Stimulated activated naive CD8-positive, alpha-beta T cell treated with anti-CD3 and anti-CD28 coated beads, Interleukin-15, Interleukin-2, amounts not matched to agents 100 ng/mL and 50 ng/mL, for 24 hours (primary cell): ENCODE results near the gene SQSTM1.
"Not testable (repeated sequence)": the region's sequence is repeated elsewhere in the genome, so short reads cannot be mapped to it uniquely, and the experiment has no call there.

Source experiments
- H3K27ac Mint-ChIP-seq: one replicate; pipeline ENCODE4 v1.8.0; 2021; ENCODE audit warnings: mild to moderate bottlenecking, mixed read lengths
- H3K27me3 Mint-ChIP-seq: one replicate; pipeline ENCODE4 v1.8.0; 2021; ENCODE audit warnings: mixed read lengths
- H3K36me3 Mint-ChIP-seq: one replicate; pipeline ENCODE4 v1.8.0; 2021; ENCODE audit warnings: low read depth, mixed read lengths
- H3K4me1 Mint-ChIP-seq: one replicate; pipeline ENCODE4 v1.8.0; 2021; ENCODE audit warnings: low read depth, mixed read lengths
- H3K4me3 Mint-ChIP-seq: one replicate; pipeline ENCODE4 v1.8.0; 2021; ENCODE audit warnings: mild to moderate bottlenecking, mixed read lengths
- H3K9me3 Mint-ChIP-seq: one replicate; pipeline ENCODE4 v1.8.0; 2021; ENCODE audit warnings: mixed read lengths

The SQSTM1 gene

GRCh38 chr5:179823937-179824744 is 3.4 kb downstream of the SQSTM1 start:
- Mint-ChIP-seq H3K36me3 (peaks cover 49% of the 10 kb centered on the region), H3K27me3 (no peaks in the 10 kb centered on the region), H3K4me3 (no peak overlapping the region), H3K4me1 (peaks cover 60% of the 10 kb centered on the region), H3K9me3 (no peaks in the 10 kb centered on the region), H3K27ac (no peak overlapping the region)

- H3K9me3 Mint-ChIP-seq = no peaks in the 10 kb centered on the region
- H3K4me3 Mint-ChIP-seq = no peak overlapping the region
- peaks cover 55% of the 10 kb centered on the region for H3K36me3 Mint-ChIP-seq
- H3K27me3 Mint-ChIP-seq = no peaks in the 10 kb centered on the region
- H3K27ac Mint-ChIP-seq = no peak overlapping the region
- H3K4me1 Mint-ChIP-seq = peaks cover 55% of the 10 kb centered on the region
Measured at GRCh38 chr5:179824745-179825112, 4.0 kb downstream of the SQSTM1 start.

DNA sequence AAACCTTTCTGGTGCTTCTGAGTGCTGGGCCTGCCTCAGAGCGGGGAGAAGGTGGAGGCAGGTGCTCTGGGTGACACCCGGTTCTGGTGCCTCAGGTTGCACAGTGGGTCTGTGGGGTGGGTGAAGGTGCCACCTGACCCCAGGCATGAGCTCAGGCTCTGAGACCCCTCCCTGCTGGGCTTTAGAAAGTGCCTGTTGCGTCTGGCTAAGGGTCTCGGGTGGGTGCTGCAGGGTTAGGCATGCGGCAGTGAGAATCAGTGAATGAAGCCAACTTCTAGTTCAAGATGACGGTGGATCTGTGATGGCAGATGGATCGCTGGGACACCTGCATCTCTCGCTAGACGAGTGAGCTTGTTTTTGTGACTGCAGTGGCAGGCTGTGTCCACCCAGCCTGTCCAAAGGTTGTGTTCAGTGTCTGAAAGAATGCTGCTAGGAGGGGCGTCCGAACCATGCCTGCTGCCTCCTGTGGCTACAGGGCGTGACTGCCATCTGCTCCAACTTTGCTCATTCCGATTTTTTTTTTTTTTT is 5.0 kb downstream of the SQSTM1 start:
- Mint-ChIP-seq H3K9me3 (no peaks in the 10 kb centered on the region), H3K4me1 (peaks cover 48% of the 10 kb centered on the region), H3K4me3 (no peak overlapping the region), H3K27me3 (no peaks in the 10 kb centered on the region), H3K27ac (no peak overlapping the region), H3K36me3 (peaks cover 64% of the 10 kb centered on the region)

- peak overlapping the region; percentile 32 for H3K4me3 Mint-ChIP-seq
- H3K36me3 Mint-ChIP-seq = peaks cover 78% of the 10 kb centered on the region
Measured at GRCh38 chr5:179827680-179828079, 7.0 kb downstream of the SQSTM1 start.

GRCh38 chr5:179828756-179829421 is 8.2 kb downstream of the SQSTM1 start:
- no peaks in the 10 kb centered on the region for H3K9me3 Mint-ChIP-seq
- no peaks in the 10 kb centered on the region for H3K27me3 Mint-ChIP-seq
- H3K27ac Mint-ChIP-seq = peak overlapping the region; percentile 12
- peaks cover 87% of the 10 kb centered on the region for H3K36me3 Mint-ChIP-seq
- no peak overlapping the region for H3K4me3 Mint-ChIP-seq
- H3K4me1 Mint-ChIP-seq = peaks cover 26% of the 10 kb centered on the region

More at GRCh38 chr5:179827680-179828079, 7.0 kb downstream of the SQSTM1 start:
- no peaks in the 10 kb centered on the region for H3K27me3 Mint-ChIP-seq
- peak overlapping the region; percentile 82 for H3K27ac Mint-ChIP-seq
- peaks cover 35% of the 10 kb centered on the region for H3K4me1 Mint-ChIP-seq
- no peaks in the 10 kb centered on the region for H3K9me3 Mint-ChIP-seq

DNA sequence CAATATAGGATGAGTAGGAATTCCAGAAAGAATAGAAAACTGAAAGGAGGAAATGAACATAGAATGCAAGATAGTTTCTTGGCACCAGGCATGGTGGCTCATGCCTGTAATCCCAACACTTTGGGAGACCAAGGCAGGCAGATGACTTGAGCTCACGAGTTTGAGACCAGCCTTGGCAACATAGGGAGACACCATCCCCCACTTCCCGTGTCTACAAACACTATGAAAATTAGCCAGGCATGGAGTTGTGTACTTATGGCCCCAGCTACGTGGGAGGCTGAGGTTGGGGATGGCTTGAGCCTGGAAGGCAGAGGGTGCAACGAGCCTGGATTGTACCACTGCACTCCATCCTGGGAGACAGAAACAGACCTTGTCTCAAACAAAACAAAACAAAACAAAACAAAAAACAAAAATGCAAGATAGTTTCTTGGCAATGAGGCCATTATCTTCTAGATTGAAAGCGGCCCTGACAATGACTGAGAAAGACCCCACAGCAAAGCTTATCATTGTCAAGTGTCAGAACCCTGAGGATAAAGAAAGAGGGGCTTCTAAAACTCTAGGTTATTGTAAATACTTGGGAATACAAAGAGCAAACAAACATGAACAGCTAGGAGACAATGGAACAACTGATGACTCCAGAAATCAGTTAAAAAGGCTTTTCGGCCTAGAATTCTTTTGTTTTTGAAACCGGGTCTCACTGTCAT is 9.2 kb downstream of the SQSTM1 start:
- no peaks in the 10 kb centered on the region for H3K27me3 Mint-ChIP-seq

GRCh38 chr5:179830818-179831468 is 10.2 kb downstream of the SQSTM1 start:
- Mint-ChIP-seq H3K4me3 (no peak overlapping the region), H3K9me3 (no peaks in the 10 kb centered on the region), H3K36me3 (peaks cover 79% of the 10 kb centered on the region), H3K27me3 (no peaks in the 10 kb centered on the region), H3K4me1 (peaks cover 18% of the 10 kb centered on the region), H3K27ac (peak overlapping the region; percentile 55)

More for the DNA sequence above, 9.2 kb downstream of the SQSTM1 start:
- Mint-ChIP-seq H3K9me3 (no peaks in the 10 kb centered on the region), H3K4me1 (peaks cover 20% of the 10 kb centered on the region), H3K36me3 (peaks cover 81% of the 10 kb centered on the region), H3K27ac (peak overlapping the region; percentile 33), H3K4me3 (no peak overlapping the region)

GRCh38 chr5:179832039-179832745 is 11.5 kb downstream of the SQSTM1 start:
- peaks cover 78% of the 10 kb centered on the region for H3K36me3 Mint-ChIP-seq
- no peaks in the 10 kb centered on the region for H3K9me3 Mint-ChIP-seq
- H3K27ac Mint-ChIP-seq = no peak overlapping the region
- H3K27me3 Mint-ChIP-seq = no peaks in the 10 kb centered on the region
- H3K4me3 Mint-ChIP-seq = no peak overlapping the region
- peaks cover 24% of the 10 kb centered on the region for H3K4me1 Mint-ChIP-seq

GRCh38 chr5:179833056-179833708 is 12.5 kb downstream of the SQSTM1 start:
- Mint-ChIP-seq H3K36me3 (peaks cover 70% of the 10 kb centered on the region), H3K4me1 (peaks cover 17% of the 10 kb centered on the region), H3K27ac (peak overlapping the region; percentile 63), H3K9me3 (no peaks in the 10 kb centered on the region), H3K4me3 (no peak overlapping the region), H3K27me3 (no peaks in the 10 kb centered on the region)

DNA sequence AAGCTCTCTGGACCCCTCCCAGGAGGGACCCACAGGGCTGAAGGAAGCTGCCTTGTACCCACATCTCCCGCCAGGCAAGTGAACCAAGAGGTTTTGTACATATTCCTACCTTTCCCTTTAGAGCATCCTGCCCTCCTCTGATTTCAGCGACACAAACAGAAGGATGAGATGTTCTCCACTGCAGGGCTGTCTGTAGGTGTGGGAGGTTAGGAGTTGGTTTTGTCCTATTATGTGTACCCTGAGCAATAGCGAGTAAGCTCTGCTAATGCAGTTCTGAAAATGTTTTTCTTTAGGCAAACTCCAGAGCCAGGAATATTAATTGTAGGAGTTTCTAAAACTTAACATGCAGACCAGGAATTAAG is 13.0 kb downstream of the SQSTM1 start:
- Mint-ChIP-seq H3K36me3 (peaks cover 67% of the 10 kb centered on the region), H3K4me3 (no peak overlapping the region), H3K9me3 (no peaks in the 10 kb centered on the region), H3K4me1 (peaks cover 16% of the 10 kb centered on the region), H3K27me3 (no peaks in the 10 kb centered on the region), H3K27ac (peak overlapping the region; percentile 63)

DNA sequence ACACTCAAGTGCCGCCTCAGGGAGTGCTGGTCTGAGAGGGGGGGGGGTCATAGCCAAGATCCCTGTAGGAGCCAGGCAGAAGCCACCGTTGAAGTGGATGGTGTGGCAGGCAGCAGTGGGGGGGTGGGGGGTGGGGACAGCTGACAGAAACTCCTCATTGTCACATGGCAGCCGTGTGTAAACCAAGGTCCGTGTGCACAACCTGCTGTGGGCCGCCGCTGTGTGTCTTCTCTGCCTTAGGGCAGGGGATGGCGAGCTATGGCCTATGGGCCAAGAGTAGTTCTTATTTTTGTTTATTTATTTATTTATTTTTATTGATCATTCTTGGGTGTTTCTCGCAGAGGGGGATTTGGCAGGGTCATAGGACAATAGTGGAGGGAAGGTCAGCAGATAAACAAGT is 13.4 kb downstream of the SQSTM1 start:
- no peaks in the 10 kb centered on the region for H3K9me3 Mint-ChIP-seq
- H3K4me1 Mint-ChIP-seq = peaks cover 16% of the 10 kb centered on the region
- H3K27ac Mint-ChIP-seq = no peak overlapping the region
- H3K27me3 Mint-ChIP-seq = no peaks in the 10 kb centered on the region
- H3K4me3 Mint-ChIP-seq = no peak overlapping the region
- H3K36me3 Mint-ChIP-seq = peaks cover 63% of the 10 kb centered on the region

- H3K27ac Mint-ChIP-seq, H3K4me3 Mint-ChIP-seq, H3K27me3 Mint-ChIP-seq, H3K9me3 Mint-ChIP-seq: not testable (repeated sequence)
- H3K4me1 Mint-ChIP-seq = peaks cover 16% of the 10 kb centered on the region
- peaks cover 56% of the 10 kb centered on the region for H3K36me3 Mint-ChIP-seq
Measured at GRCh38 chr5:179834871-179835270, 14.2 kb downstream of the SQSTM1 start.

DNA sequence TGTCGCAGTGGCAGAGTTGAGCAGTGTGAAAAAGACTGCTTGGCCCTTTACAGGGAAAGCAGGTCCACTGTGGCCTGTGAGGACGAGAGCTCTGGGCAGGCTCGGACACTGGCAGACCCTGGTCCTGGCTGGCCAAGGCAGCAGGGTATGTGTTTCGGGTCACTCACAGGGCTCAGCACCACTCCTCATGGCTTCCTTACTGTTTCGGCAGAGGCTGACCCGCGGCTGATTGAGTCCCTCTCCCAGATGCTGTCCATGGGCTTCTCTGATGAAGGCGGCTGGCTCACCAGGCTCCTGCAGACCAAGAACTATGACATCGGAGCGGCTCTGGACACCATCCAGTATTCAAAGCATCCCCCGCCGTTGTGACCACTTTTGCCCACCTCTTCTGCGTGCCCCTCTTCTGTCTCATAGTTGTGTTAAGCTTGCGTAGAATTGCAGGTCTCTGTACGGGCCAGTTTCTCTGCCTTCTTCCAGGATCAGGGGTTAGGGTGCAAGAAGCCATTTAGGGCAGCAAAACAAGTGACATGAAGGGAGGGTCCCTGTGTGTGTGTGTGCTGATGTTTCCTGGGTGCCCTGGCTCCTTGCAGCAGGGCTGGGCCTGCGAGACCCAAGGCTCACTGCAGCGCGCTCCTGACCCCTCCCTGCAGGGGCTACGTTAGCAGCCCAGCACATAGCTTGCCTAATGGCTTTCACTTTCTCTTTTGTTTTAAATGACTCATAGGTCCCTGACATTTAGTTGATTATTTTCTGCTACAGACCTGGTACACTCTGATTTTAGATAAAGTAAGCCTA is 15.7 kb downstream of the SQSTM1 start:
- Mint-ChIP-seq H3K27me3 (no peaks in the 10 kb centered on the region), H3K27ac (peak overlapping the region; percentile 80), H3K4me3 (no peak overlapping the region), H3K4me1 (peaks cover 16% of the 10 kb centered on the region), H3K36me3 (peaks cover 52% of the 10 kb centered on the region), H3K9me3 (no peaks in the 10 kb centered on the region)
